ENCODE results near the gene TMPRSS7.

The TMPRSS7 gene

GRCh38 chr3:112101916-112102315 lies 67.4 kb downstream of the TMPRSS7 start:
- no peak for DNase-seq (ENCODE audit: low read depth)

DNA sequence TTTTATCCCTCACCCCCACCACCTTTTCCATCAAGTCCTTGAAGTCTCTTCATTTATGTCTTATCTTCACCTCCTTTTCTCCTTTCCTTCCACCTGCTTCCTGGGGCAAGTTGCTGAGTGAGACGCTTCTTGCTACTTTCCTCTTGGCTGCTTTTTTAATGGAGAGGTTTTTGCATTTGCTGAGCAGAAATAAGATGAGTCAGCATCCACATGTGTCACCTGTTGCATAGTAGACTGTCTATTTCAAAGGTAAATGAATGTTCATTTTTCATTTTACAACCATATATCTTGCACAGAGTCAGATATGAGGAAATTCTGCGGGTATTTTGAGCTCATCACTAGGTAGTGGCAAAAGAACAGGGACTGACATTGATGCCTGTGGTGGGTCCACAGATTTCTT lies 70.2 kb downstream of the TMPRSS7 start:
- DNase-seq (ENCODE audit: low read depth): no peak

DNA sequence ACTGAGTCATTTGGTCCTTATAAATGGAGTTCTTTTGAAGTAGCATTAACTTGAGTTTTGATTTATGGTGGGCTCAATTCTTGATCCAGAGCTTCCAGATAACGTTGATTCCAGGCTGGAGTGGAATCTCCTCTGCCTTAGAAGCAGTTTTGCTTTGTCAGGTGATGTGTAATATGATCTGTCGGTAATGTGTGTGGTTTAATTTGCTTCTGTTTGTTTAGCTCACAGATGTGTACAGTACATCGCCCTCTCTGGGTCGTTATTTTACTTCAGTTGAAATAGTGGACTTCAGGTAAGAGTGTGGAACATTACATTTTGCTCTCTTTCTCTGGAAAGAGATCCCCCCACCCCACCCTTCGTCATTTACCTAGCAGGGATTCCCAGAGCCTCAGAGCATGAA lies 74.8 kb downstream of the TMPRSS7 start:
- DNase-seq (ENCODE audit: low read depth): no peak

DNA sequence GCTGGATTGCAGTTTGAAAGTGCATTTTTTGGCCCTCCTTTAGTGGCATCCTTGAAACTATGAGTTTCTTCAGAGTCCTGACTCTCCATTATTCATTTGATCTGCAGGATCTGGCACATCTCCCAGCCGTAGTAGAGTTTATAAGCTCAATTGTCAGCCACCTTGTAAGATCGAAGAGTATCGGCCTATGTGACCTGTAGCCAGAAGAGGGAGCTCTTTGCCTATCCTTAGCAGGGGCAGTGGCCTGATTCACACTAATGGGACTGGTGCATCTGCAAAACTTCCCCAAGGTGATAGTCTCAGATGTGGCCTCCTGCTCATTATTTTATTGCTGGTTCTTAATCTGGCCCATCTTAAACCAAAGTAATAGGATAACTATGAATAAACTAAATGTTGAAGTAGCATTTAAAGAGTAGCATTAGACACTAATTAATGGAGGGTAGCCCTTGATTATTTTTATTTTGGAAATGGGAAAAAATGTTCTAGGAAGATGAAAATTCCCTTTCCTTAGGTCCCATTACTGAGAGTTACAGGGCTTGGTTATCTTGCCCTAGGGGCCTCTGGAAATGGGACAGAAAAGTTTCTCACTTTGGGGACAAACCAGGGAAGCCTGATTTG lies 77.4 kb downstream of the TMPRSS7 start:
- peak; percentile 36 for DNase-seq (ENCODE audit: low read depth)

GRCh38 chr3:112114576-112115160 lies 80.1 kb downstream of the TMPRSS7 start:
- no peak for DNase-seq (ENCODE audit: low read depth)

DNA sequence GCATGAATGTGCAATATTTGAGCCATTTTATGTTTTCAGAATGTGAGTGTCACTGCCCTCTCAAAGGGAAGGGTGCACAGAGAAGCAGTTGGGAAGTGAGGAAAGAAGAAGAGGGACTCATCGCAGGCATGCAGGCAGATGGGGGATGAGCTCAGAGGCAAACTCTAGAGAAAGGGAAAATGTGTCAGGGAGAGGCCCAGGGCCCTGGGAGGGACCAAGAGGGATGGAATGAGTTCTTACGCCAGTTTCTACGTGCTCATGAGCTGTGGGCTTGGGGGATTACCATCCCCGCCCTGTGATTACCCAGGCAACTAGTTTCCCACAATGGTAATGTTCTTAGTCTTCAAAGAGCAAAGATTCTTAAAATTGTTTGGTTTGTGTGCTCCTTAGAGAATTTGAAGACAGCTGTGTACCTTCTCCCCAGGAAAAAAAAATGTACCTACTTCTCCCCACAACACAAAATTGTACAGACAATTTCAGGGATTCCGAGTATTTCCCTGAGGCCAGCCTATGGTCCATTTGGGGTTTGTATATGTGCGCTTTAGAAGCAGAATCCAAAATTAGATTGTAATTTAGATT lies 80.7 kb downstream of the TMPRSS7 start:
- DNase-seq (ENCODE audit: low read depth): no peak

DNA sequence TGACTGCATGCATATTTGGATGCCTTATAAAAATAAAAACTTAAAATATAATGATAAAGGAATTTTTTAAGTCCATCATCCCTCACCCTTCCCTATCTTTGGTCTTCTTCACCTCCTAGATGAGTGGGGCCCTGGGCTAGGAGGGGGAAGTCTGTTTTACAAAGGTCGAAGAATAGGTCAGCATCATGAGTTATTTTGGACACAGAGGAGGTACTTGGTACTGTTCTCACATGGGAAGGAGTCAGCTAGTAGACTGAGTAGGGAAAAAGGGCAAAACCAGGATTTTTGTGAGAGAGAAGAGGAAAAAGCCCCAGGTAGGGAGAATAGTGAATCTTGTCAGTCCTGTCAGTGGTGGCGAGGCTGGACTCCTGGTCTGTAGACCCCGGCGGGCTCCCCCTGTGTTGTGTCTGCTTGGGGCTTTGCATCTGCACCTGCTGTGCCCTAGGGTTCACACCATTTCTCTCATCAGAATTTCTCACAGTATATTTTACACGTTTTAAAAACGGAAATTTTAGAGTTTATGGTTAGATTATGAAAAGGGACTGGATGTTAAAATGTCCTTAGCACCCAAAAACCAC lies 81.4 kb downstream of the TMPRSS7 start:
- DNase-seq (ENCODE audit: low read depth): no peak

GRCh38 chr3:112116748-112117186 lies 82.2 kb downstream of the TMPRSS7 start:
- no peak for DNase-seq (ENCODE audit: low read depth)

- no peak for DNase-seq (ENCODE audit: low read depth)
Measured at GRCh38 chr3:112117415-112117814, 82.9 kb downstream of the TMPRSS7 start.

DNA sequence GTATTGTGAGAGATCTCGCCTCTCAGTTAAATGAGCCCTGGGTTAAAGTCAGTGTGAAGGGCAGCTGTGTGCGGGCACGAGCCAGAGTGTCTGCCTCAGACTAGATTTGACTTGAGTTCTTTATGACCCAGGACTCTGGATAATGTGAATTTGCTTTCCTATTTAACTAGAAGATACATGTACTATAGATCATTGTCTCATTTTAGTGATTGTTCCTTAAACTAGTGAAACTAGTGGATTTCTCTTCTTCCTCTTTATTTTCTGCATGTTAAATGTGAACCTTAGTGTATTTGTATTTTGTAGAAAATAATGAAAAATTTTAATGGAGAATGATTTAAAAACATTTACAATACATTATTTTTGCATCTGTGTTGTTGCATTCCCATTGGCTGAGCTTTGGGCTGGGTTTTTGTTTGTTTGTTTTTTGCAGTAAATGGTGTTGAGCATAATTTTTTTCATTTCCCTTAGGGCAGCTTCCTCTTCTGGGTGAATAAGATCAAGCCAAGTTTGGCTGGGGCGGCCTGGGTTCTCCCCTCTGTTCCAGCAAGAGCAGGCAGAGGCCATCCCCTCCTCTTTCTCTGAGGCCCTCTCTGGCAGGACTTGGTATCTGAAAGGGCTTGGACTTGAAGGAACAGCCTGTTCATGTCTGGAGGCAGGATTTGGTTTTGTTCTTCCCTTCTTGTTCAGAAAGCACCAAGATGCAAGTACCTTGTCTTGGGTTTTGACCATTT lies 83.5 kb downstream of the TMPRSS7 start:
- DNase-seq (ENCODE audit: low read depth): no peak

DNA sequence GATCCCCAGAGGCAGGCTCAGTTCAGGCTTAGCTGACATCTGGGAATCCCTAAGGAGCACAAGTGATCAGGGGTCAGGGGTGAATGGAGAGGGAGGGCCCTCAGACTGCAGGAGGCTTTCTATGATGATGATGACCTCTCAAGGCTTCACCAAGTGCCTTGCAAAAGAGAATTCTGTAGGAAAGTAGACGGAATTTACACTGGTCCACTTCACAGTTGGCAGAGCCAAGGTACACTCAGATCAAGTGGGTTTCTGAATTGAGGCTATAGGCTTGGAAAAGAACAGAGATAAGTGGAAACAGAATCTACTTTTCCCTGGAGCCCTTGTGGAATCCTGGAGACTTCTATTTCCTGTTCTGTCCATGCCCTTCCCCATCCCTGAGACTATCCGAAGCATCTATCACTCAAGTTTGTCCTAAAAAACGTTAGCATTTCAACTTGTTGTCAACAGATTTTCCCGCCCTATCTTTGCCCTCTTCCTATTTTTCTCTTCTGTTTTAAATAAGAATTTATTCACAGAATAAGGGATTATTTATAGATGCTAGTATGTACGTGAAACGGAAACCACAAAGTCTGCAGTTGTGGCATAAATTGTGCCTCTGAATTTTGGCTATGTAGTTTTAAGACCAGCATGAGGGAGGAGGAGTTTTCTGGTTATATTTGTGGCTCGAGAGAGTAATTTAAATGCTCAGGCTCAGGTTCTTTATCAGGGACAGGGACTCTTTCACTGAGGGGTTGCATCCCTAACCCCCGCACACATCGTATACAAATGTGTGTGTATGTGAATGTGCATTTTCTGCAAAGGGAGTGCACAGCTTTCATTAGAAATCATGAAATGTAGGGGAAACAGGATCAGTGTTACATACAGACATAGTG lies 85.7 kb downstream of the TMPRSS7 start:
- no peak for DNase-seq (ENCODE audit: low read depth)

DNA sequence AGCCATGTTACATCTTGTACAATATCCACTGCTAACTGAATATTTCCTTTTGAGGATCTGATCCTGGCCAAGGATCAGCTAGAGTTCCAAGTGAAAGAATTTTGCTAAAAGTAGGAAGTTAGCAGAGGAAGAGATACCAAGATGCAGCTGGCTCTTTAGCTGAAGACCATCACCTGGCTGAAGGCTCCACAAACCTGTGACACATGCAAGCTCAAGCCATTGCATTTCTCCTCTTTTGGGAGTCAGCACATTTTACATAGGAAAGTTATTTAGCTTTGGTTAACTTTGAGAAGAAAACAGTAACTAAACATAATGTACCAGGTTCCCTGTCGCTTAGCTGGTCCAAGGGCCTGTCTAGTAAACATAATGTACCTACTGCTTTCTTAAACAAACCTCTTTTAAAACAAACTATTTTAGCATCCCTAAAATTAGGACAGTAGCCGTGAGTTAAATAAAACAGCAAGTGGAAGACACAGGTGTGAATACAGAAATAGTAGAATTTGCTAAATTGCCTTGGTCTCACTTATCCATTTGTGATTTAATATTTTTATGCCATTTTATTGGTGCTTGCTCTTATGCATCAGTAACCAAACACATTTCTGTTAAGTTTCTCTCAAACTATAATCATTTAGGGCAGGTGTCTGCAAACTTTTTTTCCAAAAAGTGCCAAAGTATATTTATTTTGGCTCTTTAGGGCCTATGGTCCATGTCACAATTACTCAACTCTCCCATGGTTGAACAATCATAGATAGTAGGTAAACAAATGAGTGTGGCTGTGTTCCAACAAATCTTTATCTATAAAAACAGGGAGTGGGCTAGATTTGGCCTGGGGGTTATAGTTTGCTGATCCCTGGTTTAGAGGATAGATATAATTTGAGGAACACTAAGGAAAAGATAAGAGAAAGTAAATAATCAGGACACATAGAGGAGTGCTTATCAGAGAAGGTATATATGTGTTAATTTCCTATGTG lies 87.3 kb downstream of the TMPRSS7 start:
- no peak for DNase-seq (ENCODE audit: low read depth)

DNA sequence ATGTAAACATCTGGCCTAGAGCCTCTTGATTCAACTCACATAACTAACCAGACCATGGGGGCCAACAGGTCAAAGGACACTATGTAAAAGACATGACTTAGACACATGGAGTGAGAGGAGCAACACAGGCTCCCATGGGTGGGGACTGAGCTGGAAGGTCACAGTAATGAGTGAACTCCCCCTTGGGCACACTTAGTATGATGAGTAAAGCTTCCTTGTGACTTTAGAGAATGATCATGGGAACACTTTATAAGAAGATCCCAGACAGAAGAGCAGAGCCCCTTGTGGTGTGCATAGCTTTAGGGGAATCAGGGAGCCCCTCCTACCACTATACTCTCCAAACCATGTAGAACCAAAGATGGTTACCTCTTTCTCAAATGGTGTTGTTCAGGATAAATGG lies 88.3 kb downstream of the TMPRSS7 start:
- no peak for DNase-seq (ENCODE audit: low read depth)

DNA sequence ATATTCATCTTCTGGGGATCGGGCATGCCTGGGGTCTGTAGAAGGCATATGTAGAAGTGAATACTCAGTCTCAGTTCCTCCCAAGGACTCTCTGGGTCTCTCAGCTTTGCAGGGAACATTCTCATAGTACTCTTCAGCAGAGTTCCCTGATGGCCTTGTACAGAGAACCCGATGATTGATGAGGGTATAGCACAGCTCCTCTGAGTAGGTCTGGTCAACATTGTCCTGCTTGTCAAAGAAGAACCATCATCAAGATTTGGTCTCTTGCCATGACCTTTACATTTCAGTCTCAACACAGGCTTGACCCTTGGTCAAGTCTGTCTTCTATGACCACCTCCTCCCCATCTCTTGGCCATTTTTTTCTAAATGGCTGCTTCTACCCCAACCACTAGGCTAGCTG lies 89.0 kb downstream of the TMPRSS7 start:
- DNase-seq (ENCODE audit: low read depth): no peak

- no peak for DNase-seq (ENCODE audit: low read depth)
Measured at GRCh38 chr3:112124907-112125607, 90.5 kb downstream of the TMPRSS7 start.

DNA sequence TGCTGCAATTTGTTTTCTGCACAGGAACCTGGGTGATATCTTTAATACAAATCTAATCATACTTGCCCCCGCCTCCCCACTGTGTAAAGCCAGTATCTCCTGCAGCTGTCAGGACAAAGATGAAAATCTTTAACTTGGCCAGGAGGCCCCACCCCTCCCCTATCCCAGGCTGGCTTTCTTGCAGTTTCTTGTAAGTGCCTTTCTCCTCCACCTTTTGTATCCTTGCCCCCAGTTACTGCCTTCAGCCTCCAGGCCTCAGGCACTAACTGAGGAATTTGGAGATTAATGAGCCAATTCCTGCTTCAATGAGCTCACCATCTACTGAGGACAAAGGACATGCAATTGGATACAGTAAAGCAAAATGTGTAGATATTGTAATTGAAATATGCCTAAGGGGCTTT lies 92.0 kb downstream of the TMPRSS7 start:
- DNase-seq (ENCODE audit: low read depth): no peak

DNA sequence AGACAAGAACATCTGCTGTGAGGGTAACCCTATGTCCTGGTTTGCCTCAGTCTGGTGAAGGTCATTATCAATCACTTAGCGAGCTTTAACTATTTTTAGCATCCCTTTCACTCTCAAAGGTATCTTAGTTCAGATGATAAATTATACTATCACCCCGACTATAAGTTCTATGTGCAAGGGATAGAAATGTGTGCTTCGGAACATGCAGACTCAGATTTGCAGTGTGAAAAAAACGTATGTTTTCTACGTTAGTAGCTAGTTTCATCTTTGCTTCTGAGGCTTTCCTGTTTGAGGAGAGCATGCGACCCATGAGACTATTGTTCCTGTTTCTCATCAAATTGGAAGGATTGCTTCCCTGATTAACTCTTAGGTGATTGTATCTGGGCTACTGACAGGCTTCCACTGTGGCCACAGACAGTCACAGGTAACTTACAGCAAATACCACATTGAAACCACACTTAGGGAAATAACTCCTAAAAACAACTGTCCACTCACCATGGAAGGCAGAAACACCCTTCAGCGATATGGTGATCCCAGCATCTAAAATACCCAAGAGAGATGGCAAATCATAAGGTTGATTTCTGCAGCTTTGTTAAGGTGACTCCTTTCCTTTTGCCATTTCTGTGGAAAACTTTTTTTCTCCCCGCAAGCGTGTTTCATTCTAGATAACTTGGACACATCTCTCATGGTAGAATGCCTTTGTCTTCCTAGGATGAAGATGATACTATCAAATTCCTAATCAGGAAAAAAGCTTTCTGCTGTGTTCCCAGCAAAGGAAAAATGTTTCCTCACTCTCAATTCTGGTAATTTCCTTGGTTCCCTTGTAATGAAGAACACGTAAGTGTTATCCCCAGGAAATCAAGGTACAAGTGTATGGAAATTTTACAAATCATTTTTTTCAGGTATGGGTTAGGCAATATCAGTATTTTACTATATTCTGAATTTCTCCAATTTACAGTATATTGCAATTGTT lies 93.3 kb downstream of the TMPRSS7 start:
- no peak for DNase-seq (ENCODE audit: low read depth)

- DNase-seq (ENCODE audit: low read depth): peak; percentile 20
Measured at GRCh38 chr3:112128843-112129727, 94.5 kb downstream of the TMPRSS7 start.

Measured in activated gamma-delta T cell treated with anti-CD3 and anti-CD28 coated beads, Interleukin-2, amount 50 U/mL, for 16 hours (primary cell).